H1 (cell line): ENCODE measurements around the gene SDC4. TPM values are rescaled to one million over a fixed set of nuclear protein-coding genes. Genes with fewer than 3 reads are reported as not detected.

Source experiments
- ASH2L ChIP-seq: fragments of 200-600, 300-600 bp; sonication (generic); IDR thresholded peaks from one replicate; pipeline ENCODE4 v1.7.1; 2017; ENCODE audit warnings: low read length
- KDM4A ChIP-seq: IDR thresholded peaks from one replicate; pipeline ENCODE4 v1.7.1; 2012; ENCODE audit warnings: low read depth, mild to moderate bottlenecking, moderate library complexity, low read length, inconsistent platforms; ENCODE audit not compliant: severe bottlenecking
- POLR2AphosphoS5 ChIP-seq: IDR thresholded peaks from 2 replicates; pipeline ENCODE4 v1.6.1; 2011; ENCODE audit warnings: low read depth, low read length
- RBBP5 ChIP-seq: IDR thresholded peaks from 2 replicates; pipeline ENCODE4 v1.7.1; 2012; ENCODE audit warnings: low read depth, mild to moderate bottlenecking, inconsistent platforms, low read length, moderate library complexity, borderline replicate concordance
- SIRT6 ChIP-seq: IDR thresholded peaks from one replicate; pipeline ENCODE4 v1.7.1; 2012; ENCODE audit warnings: low read length, inconsistent platforms
- SP4 ChIP-seq: IDR thresholded peaks from 2 replicates; pipeline ENCODE4 v1.6.1; 2012; ENCODE audit warnings: low read length, inconsistent platforms
- SUZ12 ChIP-seq: fragments of 200-600 bp; sonication (generic); IDR thresholded peaks from 2 replicates; pipeline ENCODE4 v1.6.1; 2012; ENCODE audit warnings: mild to moderate bottlenecking, inconsistent platforms, low read length, moderate library complexity, mixed read lengths
- TAF1 ChIP-seq: IDR thresholded peaks from 2 replicates; pipeline ENCODE4 v1.6.1; 2011; ENCODE audit warnings: mild to moderate bottlenecking, low read depth, low read length
- TEAD4 ChIP-seq: IDR thresholded peaks from 2 replicates; pipeline ENCODE4 v1.6.1; 2012; ENCODE audit warnings: low read depth, low read length, inconsistent platforms, mixed read lengths
- polyA plus RNA-seq, 7 experiments: library from polyadenylated mRNA; depleted of rRNA in 3 of 7; stranded (reverse) in 5 of 7; unstranded in 2 of 7; fragments of >200 nt in 5 of 7; fragments of 200-250 nt in 2 of 7; gene quantifications; 1 replicate in 5 of 7; 2 replicates in 1 of 7; 4 replicates in 1 of 7; pipeline versions ENCODE4 v1.2.1 to v1.2.3, GENCODE V29; 2011 to 2013; ENCODE audit warnings: missing spikeins in 2 of 7, mixed read lengths in 2 of 7
- total RNA-seq: library from RNA; stranded (reverse); fragmentation: NEBNext Ultra II Directional; extraction: Animal tissue kit (Norgen Biotek cat#: 25700); gene quantifications from 2 replicates; pipeline ENCODE4 v1.2.1, GENCODE V29; 2021
- TF ChIP-seq, protein P1 (sequence below): IDR thresholded peaks from 2 replicates; pipeline ENCODE4 v1.6.1; 2012; ENCODE audit warnings: inconsistent platforms

The SDC4 gene
- total and polyA plus RNA-seq, 2 of the 8 experiments (the other 6 are each of a cell fraction or from before 2014, with no cell fraction given), result 34.6 to 60.2 TPM

DNA sequence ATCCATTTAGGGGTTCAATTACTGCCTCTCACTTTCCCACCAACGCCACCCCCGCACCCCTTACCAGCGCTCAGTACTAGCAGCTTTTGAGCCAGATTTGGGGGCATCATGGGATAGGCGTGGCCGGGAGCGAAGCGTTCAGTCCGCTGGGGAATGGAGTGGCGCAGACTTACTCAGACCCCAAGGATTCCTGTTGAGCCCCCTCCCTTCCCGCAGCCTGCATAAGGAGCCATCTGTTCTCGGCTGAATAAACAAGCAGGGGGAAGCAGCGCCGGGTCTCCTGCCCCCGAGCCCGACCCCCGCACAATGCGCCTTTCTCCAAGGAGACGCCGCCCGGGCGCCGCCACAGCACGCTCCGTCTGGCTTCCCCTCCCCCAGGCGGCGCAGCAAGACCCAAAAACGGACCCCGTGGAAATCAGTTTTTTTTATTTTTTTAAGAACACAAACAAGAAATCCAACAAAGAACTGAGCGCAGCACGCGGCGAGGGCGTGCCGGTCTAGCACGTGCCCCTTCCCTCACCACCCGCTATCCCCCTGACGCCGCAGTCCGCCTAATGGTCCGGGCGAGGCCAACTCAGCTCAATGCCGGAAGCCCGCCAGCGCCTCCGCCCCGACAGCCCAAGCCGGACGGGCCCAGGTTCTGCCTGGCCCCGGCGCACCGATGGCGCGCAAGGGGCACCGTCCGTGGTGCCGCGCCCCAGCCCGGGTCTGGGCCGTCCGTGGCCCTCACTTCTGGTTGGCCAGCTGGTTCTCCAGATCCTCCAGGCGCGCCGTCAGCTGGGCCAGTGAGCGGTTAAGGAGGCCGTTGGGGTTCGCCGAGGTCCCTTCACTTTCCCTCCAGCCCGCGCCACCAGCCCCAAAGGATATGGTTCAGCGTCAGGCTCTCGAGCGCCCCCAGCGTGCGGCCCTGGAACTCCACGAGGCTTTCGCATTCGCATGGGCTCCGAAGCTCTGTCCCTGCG is 54.9 kb downstream of the SDC4 start (continued):
- peak; percentile 72 for TF ChIP-seq TAF1
- no peak for TF ChIP-seq SUZ12
- peak; percentile 52; the same call in 1 of the 2 replicates for TF ChIP-seq POLR2AphosphoS5
- TF ChIP-seq KDM4A, result peak; percentile 99
- peak; percentile 76 for TF ChIP-seq ASH2L
- TF ChIP-seq RBBP5, result peak; percentile 57; the same call in 1 of the 2 replicates
- peak; percentile 79; the same call in 1 of the 2 replicates for TF ChIP-seq SP4
- no peak for TF ChIP-seq SIRT6
- TF ChIP-seq TEAD4, result 0 out of 2 replicates have a peak, but pooled peaks have one; percentile 47
- TF ChIP-seq, protein P1, sequence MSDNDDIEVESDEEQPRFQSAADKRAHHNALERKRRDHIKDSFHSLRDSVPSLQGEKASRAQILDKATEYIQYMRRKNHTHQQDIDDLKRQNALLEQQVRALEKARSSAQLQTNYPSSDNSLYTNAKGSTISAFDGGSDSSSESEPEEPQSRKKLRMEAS, result peak; percentile 97
